OCI-LY1 (cell line): Measurements from ENCODE around the gene NKAIN2.

ENCODE experiments used
- CTCF ChIP-seq: fragments of 200-600 bp; sonication (generic), shearing (Covaris generic); IDR thresholded peaks from 2 replicates; pipeline ENCODE4 v1.5.1; 2017; ENCODE audit warnings: mild to moderate bottlenecking, antibody characterized with exemption, low read length, moderate library complexity, mixed read lengths
- EZH2 ChIP-seq: fragments of 200-600 bp; sonication (generic), shearing (Covaris generic); IDR thresholded peaks from 2 replicates; pipeline ENCODE4 v1.8.0; 2017; ENCODE audit warnings: borderline replicate concordance, mixed run types, mild to moderate bottlenecking, antibody characterized with exemption, low read length, moderate library complexity, mixed read lengths

- TF ChIP-seq CTCF (no peak), EZH2 (no peak)
Measured at GRCh38 chr6:124495665-124496190, 692.1 kb downstream of the NKAIN2 start.
